PC-3 (cell line): ENCODE measurements around the gene ADRM1.

ENCODE experiments used
- EZH2 ChIP-seq: fragments of 300-600 bp; sonication (generic); IDR thresholded peaks from one replicate; pipeline ENCODE4 v1.6.1; 2017; ENCODE audit warnings: antibody characterized with exemption, mild to moderate bottlenecking, low read length; ENCODE audit not compliant: unreplicated experiment
- EZH2phosphoT487 ChIP-seq: fragments of 300-600 bp; sonication (generic); IDR thresholded peaks from 2 replicates; pipeline ENCODE4 v1.6.1; 2018; ENCODE audit warnings: mild to moderate bottlenecking, antibody characterized with exemption, low read length, borderline replicate concordance
- TF ChIP-seq, protein P1 (sequence below): fragments of 300-600 bp; sonication (generic); conservative IDR thresholded peaks from 2 replicates; pipeline ENCODE4 v1.5.1; 2017; ENCODE audit warnings: antibody characterized with exemption, low read depth, mild to moderate bottlenecking, low read length

DNA sequence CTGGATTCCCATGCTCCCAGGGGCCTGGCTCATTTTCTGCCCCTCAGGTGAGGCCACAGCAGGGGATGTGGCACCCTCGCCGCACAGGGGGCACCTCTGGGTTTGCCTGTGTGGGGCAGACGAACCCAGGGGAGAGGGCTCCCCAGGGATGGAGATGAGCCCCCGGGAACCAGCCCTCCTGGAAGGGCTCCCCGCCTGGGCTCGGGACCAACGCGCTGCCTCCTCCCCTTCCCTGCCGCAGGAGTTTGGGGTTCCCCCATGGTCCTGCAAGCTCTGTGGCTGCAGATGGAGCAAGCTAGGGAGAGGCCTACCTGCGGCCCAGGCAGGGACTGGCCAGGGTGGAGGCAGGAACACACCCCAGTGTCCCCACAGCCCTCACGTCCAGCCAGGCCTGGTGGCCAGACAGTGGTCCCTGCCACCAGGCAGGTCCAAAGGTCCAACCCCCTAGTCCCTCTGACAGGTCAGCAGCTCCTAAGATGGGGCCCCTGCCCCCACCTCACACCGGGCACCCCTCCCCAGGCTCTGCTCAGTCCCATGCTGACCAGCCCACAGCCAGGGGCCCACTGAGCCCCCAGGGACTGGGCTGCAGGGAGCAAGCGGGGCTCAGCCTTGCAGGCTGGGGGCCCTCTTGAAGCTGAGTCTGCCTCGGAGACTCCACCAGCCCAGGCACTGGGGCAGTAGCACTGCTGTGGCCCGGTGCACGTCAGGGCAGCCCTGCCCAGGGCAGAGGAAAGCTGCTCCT lies 50.7 kb downstream of the ADRM1 start:
- TF ChIP-seq, protein P1, sequence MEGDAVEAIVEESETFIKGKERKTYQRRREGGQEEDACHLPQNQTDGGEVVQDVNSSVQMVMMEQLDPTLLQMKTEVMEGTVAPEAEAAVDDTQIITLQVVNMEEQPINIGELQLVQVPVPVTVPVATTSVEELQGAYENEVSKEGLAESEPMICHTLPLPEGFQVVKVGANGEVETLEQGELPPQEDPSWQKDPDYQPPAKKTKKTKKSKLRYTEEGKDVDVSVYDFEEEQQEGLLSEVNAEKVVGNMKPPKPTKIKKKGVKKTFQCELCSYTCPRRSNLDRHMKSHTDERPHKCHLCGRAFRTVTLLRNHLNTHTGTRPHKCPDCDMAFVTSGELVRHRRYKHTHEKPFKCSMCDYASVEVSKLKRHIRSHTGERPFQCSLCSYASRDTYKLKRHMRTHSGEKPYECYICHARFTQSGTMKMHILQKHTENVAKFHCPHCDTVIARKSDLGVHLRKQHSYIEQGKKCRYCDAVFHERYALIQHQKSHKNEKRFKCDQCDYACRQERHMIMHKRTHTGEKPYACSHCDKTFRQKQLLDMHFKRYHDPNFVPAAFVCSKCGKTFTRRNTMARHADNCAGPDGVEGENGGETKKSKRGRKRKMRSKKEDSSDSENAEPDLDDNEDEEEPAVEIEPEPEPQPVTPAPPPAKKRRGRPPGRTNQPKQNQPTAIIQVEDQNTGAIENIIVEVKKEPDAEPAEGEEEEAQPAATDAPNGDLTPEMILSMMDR, result no peak
- TF ChIP-seq EZH2 (no peak), EZH2phosphoT487 (no peak)
